Stimulated activated CD8-positive, alpha-beta memory T cell treated with anti-CD3 and anti-CD28 coated beads, Interleukin-7, amount 100 ng/mL, for 1 hour (primary cell): ENCODE measurements around the gene CNTN1.

Source experiments
- DNase-seq, 2 donors: peaks; one replicate each; pipeline ENCODE4 v3.0.0-alpha.2; 2020; ENCODE audit warnings: low read depth in 2 of 2

The CNTN1 gene

DNA sequence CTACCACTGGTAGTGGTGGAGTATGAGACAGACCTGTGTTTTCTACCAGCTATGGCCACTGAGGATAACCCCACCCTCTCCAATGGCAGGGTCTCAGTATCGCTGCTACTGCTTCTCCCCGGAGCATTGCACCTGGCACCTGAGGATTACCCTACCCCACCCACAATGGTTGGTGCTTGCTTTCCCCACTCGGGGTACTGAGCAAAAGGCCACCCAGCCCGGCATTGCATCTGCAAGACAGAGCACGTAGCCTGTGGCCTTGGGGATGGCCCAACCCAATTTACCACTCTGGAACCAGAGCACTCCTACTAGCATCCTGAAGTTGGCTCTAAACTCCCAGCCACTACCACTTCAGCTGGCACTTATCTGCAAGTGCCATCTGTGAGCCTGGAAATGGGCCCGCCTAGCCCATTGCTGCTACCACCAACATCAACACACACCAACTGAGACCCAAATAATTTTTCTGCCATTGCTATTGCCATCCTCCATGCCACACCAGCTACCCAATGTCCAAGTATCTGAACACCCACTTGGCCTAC, 145.7 kb downstream of the CNTN1 start:
- DNase-seq: no peak

DNA sequence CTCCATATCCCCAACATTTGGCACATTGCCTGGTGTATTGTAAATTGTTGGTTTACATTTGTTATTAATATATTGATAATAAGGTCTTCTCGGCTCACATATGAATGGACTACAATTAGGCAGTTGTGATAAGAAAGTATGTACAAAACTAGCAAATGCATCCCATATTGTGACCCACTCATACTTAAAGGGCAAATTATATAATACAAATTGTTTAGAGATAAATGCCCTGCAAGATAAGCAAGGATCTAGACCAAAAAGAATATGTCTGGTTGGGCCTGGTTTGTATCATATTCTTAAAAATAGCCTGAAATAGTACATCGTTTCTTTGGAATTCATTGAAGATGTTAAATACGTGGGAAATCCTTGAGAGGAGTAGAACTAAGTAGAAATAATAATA, 151.3 kb downstream of the CNTN1 start:
- no peak for DNase-seq

DNA sequence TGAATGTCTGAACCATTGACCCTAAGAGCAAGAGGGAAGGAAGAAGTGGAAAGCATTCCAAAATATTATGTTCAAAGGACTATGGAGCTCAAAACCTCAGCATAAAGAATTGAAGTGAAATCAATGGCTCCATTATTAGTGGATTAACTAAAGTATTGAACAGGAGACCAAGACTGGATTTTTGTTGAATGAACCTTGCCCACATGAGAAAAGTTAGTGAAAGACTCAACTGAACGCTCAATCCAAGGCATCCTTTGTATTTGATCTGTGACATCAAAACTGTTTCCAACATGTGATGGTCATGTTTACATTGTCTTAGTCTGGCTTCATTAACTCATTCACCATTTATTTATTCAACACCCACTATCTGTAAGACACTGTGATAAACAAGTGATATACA, 161.0 kb downstream of the CNTN1 start:
- no peak for DNase-seq

DNA sequence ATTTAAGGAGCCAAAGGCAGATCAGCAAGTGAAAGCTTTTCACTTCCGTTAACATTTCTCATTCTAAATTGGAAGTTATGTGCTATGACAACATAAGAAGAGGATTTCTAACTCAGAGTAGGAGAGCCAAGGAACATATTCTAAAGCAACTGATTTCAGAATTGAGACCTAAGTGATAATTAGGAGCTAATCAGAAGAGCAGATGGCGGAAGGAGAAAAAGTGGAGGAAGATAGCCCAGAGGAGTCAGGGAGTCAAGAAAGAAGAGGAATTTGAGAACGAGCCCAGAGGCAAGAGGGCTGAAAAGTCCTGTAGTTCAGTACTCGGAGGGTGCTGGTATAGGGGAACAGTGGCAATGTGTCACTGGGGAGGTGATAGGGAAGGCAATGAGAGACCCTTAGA, 162.4 kb downstream of the CNTN1 start:
- no peak for DNase-seq

DNA sequence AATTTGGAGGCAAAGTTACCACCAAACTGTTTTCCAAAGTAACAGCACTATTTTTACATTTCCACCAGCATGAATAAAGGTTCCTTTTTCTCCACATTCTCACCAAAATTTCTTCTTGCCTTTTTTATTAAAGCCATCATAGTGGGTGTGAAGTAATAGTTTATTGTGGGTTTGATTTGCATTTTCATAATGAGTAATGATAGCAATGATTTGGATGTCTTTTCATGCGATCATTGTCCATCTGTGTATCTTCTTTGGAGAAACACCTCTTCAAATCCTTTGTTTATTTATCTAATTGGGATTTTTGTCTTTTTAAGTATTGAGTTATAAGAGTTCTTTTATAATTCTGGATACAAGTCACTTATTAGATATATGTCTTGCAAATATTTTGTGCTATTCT, 172.7 kb downstream of the CNTN1 start:
- DNase-seq: no peak

DNA sequence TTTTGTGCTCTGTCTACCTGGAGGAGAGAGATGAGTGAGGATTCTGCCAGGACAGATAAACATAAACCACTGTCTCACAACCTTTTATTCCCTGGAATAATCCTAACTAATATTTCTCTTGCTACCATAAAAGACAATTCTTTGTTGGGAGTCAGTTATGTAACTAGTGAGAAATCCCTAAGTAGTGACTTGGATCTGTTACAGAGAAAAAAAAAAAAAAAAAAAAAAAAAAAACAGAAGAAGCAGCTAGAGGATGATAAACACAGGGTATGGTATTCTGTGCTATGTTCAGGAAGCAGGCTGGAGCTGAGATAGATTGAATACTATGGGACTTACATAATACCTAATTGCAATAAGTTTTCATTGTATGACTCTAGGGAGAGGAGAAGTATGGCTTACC, 178.7 kb downstream of the CNTN1 start:
- no peak for DNase-seq

DNA sequence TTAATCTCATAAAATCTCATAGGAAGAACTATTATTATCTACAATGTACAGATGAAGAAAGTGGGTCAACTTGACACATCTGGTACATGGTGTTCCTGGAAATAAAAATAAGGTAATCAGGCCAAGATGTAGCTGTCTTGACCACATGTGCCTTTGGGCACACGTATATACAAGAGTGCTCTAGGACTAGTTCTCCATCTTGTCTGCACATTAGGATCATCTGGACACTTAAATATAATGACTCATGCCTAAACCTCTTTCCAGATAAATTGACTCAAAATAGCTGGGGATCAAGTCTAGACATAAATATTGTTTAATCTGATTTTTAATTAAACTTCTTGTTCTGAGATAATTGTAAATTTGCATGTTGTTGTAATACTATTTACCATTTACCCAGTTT, 182.6 kb downstream of the CNTN1 start:
- no peak for DNase-seq

DNA sequence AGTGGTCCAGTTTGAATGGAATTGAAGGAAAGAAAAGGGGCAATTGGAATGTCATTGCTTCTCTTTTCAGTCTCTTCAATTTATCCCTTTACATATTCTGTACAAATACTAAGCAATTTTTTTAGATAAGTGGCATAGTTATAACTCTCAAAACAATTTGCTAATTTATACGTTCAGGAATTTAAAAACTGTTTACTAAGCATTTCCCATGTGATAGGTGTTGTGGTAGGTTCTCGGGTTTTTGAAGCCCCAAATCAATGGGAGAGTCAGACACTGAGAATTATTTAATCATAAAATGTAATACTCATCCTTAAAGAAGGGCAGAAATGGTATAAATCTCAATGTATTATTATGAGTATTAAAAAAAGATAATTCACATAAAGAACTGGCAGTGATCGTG, 197.1 kb downstream of the CNTN1 start:
- DNase-seq: no peak

DNA sequence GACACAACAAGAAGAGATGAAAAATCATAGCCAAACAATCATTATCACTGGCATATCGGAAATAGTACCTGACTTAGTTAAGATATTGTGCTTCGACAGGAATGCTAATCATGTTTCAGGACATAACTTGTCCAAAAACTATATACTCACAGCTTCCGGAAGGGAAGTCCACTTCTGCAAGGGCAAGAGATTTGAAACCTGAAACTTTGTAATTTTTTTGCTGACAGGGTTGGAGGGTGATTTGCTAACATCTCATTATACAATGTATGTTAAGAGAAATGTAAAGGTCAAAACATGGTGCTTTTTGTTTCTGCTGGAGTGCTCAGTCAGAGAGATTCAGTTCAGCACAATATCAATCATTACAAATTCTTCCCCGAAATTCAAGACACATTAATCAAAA, 200.3 kb downstream of the CNTN1 start:
- no peak for DNase-seq

DNA sequence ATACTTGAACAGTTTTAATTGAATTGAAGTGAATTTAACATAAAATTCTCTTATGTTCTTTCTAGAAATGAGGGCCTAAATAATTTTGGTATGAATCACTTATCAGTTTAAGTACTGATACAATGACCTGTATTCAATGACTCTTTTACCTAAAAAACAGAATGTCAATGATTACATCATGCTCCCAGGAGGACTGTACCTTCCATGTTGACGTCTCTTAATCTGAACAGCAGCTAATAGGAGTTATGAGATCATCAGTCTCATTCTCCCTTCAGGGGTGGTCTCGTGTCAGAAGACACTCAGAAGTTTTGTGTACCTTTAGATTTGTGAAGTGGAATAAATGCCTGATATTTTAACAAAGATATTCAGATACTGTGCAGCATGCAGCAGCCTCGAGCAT, 206.3 kb downstream of the CNTN1 start:
- DNase-seq: no peak

DNA sequence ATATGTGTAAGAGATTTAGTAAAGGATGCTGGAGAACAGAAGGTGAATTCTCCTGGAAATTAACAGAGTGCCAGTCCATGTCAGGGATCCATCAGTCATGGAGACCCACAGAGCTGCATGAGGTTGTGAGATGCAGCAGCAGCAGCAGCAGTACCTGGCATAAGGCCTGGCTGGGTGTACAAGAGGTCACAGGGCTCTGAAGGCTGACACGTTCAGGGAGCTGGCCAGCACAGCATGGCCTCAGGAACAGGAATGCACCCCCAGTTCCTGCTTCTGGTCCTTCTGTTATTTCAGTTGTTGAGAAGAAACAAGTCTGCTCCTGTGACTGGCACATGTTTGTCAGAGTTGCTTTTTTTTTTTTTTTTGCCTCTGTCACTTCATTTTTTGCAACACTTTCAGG, 210.8 kb downstream of the CNTN1 start:
- no peak for DNase-seq

DNA sequence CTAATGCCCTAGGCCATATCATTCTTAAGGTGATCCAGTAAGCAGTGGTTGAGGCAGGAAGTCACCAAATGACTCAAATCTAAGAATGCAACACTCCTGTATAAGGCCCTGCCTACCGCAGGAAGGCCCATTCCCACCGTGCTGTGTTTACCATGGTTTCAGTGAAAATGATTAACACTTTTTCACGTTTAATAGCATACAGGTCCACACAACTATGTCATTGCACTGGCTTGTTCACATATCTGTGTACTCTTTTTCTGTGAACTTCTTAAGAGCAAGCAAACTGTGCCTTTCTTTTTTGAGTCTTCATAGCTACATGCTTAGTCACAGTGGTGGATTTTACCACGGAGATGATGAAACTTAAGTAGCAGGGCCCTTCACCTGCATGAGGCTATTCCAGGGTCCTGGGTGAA, 214.9 kb downstream of the CNTN1 start:
- DNase-seq: no peak

DNA sequence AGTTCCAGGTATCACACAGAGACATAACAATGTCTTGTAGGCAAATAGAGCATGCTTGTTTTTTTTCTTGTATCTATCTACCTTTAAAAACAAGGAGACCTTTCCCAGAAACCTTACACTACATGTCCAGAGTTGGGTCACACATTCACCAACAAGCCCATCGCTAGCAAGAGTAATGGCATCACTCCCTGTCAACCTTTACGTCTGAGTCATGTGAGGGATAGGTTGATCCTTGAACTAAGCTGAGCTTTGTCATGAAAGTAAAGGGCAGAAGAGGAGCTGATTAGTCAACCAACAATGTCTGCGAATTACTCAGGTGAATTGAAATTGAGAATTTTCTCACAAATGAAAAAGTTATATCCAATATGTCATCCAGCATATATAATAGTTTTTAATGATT, 219.4 kb downstream of the CNTN1 start:
- no peak for DNase-seq

DNA sequence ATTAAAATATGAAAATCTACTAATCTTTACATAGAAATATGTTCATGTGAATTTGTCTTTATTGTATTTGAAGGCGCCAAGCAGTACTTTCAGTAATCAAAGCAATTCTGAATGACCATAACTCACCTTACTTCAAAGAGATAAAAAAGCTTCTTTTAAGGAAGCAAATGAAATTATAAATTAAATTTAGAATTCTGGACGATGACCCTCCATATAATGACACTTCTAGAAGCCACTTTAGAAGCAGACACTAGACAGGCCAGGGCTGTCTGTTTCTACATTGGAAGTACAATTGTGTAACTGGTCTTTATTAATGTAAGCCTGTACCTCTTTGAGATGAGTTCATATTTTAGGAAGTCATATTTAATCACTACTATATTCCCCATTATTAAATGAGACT, 222.9 kb downstream of the CNTN1 start:
- no peak for DNase-seq

DNA sequence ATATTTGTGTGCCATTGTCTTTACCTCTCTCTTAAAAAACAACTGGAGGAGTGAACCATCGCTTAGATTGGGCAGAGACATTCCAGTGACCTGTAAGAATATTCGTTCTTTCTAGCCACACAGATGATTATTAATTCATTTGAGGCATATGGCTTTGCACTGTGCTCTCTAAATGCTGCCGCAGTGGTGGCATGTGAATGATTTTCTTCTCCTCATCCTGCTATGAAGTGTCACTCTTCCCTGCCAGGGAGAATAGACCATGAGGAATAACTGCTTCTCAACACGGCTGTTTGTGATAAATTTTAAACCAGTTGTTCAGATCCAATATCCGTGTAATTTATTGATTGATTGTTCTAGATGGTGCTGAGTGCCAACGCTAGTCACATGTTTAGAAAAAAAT, 225.3 kb downstream of the CNTN1 start:
- DNase-seq: no peak

DNA sequence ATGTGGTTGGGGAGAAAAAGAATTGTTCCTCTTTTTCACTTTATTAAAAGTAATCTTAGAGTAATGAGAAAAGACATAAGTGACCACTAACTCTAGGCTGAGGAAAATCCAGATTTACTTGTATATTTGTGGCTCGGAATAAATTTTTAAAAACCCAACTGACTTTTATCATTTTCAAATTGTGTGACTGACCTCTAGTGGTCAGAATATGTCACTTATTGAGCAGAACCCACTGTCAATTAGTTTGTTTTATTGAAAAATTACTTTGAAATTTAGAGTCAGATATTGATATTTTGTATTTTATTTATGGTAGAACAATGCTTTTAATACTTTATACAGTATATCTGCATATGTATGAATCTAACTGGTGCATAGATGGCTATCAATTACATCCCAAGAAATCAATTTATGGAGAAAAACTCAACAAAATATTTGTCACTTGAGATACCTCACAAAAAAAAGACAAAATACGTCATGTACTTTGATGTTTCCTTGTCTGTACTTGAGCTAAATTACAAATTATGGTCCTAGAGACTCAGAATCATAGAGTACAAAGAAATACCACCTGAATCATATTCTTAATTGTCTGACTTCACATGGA, 229.4 kb downstream of the CNTN1 start:
- no peak for DNase-seq

DNA sequence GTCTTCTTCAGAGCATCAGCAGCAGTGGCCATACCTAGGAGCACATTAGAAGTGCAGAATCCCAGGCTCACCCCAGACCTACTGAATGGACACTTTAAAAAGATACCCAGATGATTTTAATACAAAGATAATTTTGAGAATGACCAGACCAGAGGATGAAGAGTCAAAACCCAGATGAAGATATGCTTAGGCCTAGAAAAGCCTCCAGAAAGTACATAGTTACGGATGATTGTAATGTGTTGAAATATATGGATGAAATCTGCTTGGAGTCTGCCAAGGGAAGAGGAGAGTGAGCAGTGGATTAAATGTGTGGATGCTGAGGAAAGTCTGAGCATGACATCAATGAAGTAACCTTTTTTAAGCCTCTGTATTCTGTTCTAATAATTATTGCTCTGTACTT, 245.7 kb downstream of the CNTN1 start:
- no peak for DNase-seq

DNA sequence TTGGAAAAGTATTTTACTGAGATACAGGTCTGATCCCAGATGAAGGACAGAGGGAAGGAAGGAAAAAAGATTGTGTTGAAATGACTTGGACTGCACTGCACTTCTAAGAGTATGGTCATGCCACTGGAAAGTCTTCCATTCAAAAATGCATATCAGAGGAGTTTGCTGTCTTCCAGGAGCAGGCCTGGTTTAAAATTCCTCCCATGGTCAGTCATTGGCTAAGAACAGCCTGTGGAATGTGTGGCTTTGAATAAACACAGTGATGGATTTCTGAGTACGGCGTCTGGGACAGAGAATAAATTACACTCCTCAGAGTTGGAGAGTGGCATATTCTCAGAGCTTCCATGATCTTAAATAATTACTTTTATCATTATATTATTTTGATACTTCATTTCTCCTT, 250.1 kb downstream of the CNTN1 start:
- DNase-seq: no peak

DNA sequence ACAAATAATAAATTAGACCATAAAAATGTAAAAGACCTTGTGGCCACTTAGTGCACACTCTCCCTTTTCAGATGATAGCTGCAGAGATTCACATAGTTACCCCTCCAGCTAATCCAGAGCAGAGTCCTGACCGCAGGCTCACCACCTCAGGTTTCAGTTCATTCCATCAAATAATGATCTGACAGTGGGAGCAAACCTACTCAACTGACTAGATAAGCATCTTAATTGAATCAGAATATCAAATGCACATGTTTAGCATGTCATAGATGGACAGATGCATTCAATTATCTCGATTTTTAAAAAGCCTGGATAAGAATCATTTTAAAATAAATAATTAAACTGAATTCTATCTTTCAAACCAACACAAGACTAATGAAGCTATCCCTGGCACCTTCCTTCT, 253.5 kb downstream of the CNTN1 start:
- no peak for DNase-seq

DNA sequence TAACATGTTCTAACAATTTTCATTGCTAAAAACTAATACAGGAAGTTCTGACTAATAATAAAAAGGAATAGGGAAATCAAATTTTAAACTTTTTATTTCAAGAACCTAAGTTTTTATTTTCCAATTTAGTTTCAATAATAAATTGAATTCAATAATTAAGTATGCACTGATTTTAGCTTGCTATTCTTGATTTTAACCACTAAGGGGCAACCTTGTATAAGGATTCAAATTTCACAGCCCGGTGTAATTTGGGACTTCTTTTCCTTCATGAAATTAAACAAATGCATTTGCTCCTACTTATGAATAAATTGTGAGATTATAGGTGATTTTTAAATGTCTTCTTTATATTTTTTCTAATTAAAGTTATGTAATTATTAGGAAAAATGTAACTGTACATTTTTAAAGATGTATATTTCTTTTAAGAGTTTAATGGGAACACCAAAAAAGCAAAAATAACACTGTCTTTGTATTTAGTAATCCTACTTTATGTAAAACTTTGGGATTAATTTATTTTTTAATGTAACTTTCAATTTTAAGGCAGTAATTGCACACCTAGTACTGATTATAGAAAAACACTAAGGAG, 254.5 kb downstream of the CNTN1 start:
- no peak for DNase-seq

DNA sequence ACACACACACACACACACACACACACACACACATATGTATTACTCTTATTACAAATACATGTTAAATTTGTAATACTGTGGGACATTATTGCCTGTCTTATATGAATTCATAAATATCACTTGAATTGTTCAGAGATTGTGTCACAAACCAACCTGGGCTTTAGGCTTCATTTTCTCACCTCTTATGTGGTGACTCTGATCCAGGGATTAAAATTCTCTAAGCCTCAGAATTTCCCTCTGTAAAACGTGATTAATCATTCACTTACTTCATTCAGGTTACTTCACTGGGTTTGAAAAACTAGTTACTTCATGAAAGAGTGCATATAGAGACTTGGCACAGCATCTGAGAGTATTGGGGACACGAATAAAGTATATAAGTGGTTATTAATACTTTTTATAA, 255.6 kb downstream of the CNTN1 start:
- DNase-seq: no peak

DNA sequence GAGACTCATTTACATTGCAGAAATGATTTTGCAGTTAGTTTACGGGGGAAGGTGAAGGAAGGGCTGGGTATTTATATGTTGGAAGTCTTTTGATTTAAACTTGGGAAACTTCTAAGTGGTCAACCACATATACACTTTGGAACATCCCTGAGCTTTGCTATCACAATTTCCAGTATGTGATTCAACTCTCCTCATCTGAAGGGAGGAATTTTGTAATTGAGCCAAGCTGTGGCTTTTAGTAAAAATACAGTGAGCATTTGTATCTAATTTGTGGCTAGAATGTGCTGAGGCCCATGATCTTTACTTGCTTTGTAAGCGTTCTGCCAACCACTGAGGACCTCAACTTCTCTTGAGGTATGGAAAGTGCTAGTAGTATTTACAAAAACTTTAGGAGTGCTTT, 260.8 kb downstream of the CNTN1 start:
- no peak for DNase-seq

DNA sequence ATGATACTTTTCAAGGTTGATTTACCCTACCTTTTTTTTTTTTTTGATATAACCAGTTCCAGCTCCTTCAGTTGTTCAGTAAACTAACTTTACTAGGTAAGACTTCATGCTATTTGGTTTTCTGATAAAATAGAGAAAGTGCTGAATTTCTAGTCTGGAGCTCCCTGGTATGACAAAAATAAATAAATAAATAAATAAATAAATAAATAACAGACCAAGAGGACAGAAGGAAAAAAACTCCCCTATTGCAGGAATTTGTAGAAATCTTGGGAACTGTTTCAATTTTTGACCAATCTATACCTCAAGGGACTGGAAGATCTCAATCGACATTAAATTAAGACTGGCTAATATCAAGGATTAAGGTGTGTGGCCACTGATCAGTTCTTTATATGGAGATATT, 265.2 kb downstream of the CNTN1 start:
- no peak for DNase-seq

DNA sequence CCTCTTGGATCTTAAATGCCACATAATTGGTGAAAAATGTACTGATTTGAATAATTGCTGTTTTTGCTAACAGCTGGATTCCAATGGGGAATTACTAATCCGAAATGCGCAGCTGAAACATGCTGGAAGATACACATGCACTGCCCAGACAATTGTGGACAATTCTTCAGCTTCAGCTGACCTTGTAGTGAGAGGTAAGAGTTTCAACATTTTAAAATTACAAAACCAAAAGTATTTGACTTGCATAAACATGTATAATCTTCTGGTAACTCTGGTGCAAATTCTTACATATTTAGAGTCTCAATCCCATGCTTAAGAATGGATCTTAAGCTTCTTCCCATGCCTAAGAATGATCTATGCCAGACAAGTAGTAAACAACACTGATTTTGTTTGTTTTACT, 266.8 kb downstream of the CNTN1 start:
- no peak for DNase-seq
